ENCODE measurements around the gene MCAT.

- TF ChIP-seq, protein P1, sequence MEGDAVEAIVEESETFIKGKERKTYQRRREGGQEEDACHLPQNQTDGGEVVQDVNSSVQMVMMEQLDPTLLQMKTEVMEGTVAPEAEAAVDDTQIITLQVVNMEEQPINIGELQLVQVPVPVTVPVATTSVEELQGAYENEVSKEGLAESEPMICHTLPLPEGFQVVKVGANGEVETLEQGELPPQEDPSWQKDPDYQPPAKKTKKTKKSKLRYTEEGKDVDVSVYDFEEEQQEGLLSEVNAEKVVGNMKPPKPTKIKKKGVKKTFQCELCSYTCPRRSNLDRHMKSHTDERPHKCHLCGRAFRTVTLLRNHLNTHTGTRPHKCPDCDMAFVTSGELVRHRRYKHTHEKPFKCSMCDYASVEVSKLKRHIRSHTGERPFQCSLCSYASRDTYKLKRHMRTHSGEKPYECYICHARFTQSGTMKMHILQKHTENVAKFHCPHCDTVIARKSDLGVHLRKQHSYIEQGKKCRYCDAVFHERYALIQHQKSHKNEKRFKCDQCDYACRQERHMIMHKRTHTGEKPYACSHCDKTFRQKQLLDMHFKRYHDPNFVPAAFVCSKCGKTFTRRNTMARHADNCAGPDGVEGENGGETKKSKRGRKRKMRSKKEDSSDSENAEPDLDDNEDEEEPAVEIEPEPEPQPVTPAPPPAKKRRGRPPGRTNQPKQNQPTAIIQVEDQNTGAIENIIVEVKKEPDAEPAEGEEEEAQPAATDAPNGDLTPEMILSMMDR (conservative IDR thresholded peaks at IDR 0.05; ENCODE audit: low read depth, low read length): no peak
- TF ChIP-seq FOS (IDR thresholded peaks at IDR 0.05; ENCODE audit: low read depth, low read length) (no peak), RCOR1 (IDR thresholded peaks at IDR 0.05; ENCODE audit: insufficient replicate concordance, low read length) (no peak), POLR2A (IDR thresholded peaks at IDR 0.05; ENCODE audit: low read depth, low read length) (no peak), RFX5 (IDR thresholded peaks at IDR 0.05; ENCODE audit: low read depth, low read length) (no peak), CHD1 (IDR thresholded peaks at IDR 0.05; ENCODE audit: low read depth, low read length) (no peak), MAFK (IDR thresholded peaks at IDR 0.05; ENCODE audit: low read depth, low read length) (no peak), MXI1 (IDR thresholded peaks at IDR 0.05; ENCODE audit: borderline replicate concordance, low read depth, low read length) (no peak), SMC3 (IDR thresholded peaks at IDR 0.05; ENCODE audit: low read depth, low read length) (no peak), CEBPB (IDR thresholded peaks at IDR 0.05; ENCODE audit: low read depth, low read length) (no peak)
- TF ChIP-seq, protein P2, sequence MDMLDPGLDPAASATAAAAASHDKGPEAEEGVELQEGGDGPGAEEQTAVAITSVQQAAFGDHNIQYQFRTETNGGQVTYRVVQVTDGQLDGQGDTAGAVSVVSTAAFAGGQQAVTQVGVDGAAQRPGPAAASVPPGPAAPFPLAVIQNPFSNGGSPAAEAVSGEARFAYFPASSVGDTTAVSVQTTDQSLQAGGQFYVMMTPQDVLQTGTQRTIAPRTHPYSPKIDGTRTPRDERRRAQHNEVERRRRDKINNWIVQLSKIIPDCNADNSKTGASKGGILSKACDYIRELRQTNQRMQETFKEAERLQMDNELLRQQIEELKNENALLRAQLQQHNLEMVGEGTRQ (IDR thresholded peaks at IDR 0.05; ENCODE audit: low read depth, low read length): no peak
These were observed 5.4 kb upstream of the MCAT start for GRCh38 chr22:43148581-43148980.

Measured in IMR-90 (cell line).